K562 (cell line): ENCODE results near the gene ZSWIM1. TPM values are rescaled to one million over a fixed set of nuclear protein-coding genes. Genes with fewer than 3 reads are reported as not detected.

ENCODE experiments used
- C11orf30 ChIP-seq: fragments of 450-650 bp; IDR thresholded peaks from 2 replicates; pipeline ENCODE4 v1.6.1; 2016; ENCODE audit warnings: low read depth, mild to moderate bottlenecking
- ESRRA ChIP-seq: fragments of 450-650 bp; IDR thresholded peaks from 2 replicates; pipeline ENCODE4 v1.6.1; 2014; ENCODE audit warnings: low read depth, mild to moderate bottlenecking, moderate library complexity, borderline replicate concordance
- FOXM1 ChIP-seq, 2 experiments: fragments of 450-650 bp in 1 of 2; sonication (generic) in 1 of 2; formaldehyde crosslinking in 1 of 2; IDR thresholded peaks; 2 replicates each; pipeline versions ENCODE4 v1.6.1 to v1.9.0; 2017 to 2022; ENCODE audit warnings: low read depth in 2 of 2, mild to moderate bottlenecking in 2 of 2, missing genetic modification reagents in 1 of 2, moderate library complexity in 1 of 2
- L3MBTL2 ChIP-seq: fragments of 450-650 bp; IDR thresholded peaks from 2 replicates; pipeline ENCODE4 v1.6.1; 2016; ENCODE audit warnings: mild to moderate bottlenecking, moderate library complexity
- LARP7 ChIP-seq: fragments of 450-650 bp; IDR thresholded peaks from 2 replicates; pipeline ENCODE4 v1.6.1; 2016
- NFYB ChIP-seq: IDR thresholded peaks from 2 replicates; pipeline ENCODE4 v1.6.1; 2011; ENCODE audit warnings: mild to moderate bottlenecking, moderate library complexity; ENCODE audit not compliant: insufficient read length; ENCODE audit errors: extremely low read depth
- PHF20 ChIP-seq: fragments of 450-650 bp; IDR thresholded peaks from 2 replicates; pipeline ENCODE4 v1.6.1; 2018; ENCODE audit not compliant: partially characterized antibody
- SIN3B ChIP-seq: fragments of 450-650 bp; IDR thresholded peaks from 2 replicates; pipeline ENCODE4 v1.6.1; 2017; ENCODE audit warnings: low read depth, mild to moderate bottlenecking, moderate library complexity
- TAF9B ChIP-seq: fragments of 450-650 bp; IDR thresholded peaks from 2 replicates; pipeline ENCODE4 v1.6.1; 2018; ENCODE audit warnings: mild to moderate bottlenecking; ENCODE audit not compliant: partially characterized antibody
- XRCC4 ChIP-seq: IDR thresholded peaks from one replicate; pipeline ENCODE4 v1.6.1; 2011; ENCODE audit not compliant: insufficient read depth, insufficient read length; ENCODE audit errors: extremely low read depth
- ZEB2 ChIP-seq: fragments of 450-650 bp; IDR thresholded peaks from 2 replicates; pipeline ENCODE4 v1.6.1; 2016
- ZNF589 ChIP-seq: fragments of 200-800 bp; sonication (Bioruptor generic); IDR thresholded peaks from 2 replicates; pipeline ENCODE4 v1.6.1; 2016; ENCODE audit warnings: low read depth, missing genetic modification characterization, missing compliant biosample characterization
- polyA plus RNA-seq, 8 experiments: library from polyadenylated mRNA; depleted of rRNA in 4 of 8; stranded (reverse) in 5 of 8; unstranded in 3 of 8; fragments of >200 nt; fragmentation: Nextera tagmentation in 2 of 8; fragmentation: Illumina TruSeq in 1 of 8; extraction: Ambion mirVana in 2 of 8; extraction: Trizol in 1 of 8; gene quantifications; 2 replicates each; pipeline versions ENCODE4 v1.2.1 to v1.2.3, GENCODE V29; 2011 to 2014; ENCODE audit warnings: inconsistent platforms in 1 of 8, missing spikeins in 1 of 8
- total RNA-seq, 7 experiments: library from RNA; depleted of rRNA in 6 of 7; stranded (reverse); fragments of >200 nt in 6 of 7; fragmentation: Illumina TruSeq in 2 of 7; extraction: Trizol in 2 of 7; gene quantifications; 2 replicates each; pipeline versions ENCODE4 v1.2.1 to v1.2.3, GENCODE V29; 2011 to 2021; ENCODE audit warnings: low replicate concordance in 1 of 7
- TF ChIP-seq, protein P1 (sequence below), 2 experiments: fragments of 450-650 bp in 1 of 2; sonication (generic) in 1 of 2; formaldehyde crosslinking in 1 of 2; IDR thresholded peaks; 2 replicates each; pipeline versions ENCODE4 v1.7.1 to v1.9.0; 2016 to 2022; ENCODE audit warnings: inconsistent platforms in 1 of 2, mild to moderate bottlenecking in 1 of 2, missing genetic modification reagents in 1 of 2
- TF ChIP-seq, protein P2 (sequence below): IDR thresholded peaks from 3 replicates; pipeline ENCODE4 v1.6.1; 2011; ENCODE audit warnings: borderline replicate concordance, mild to moderate bottlenecking; ENCODE audit not compliant: insufficient read length, insufficient read depth

Gene ZSWIM1
- total and polyA plus RNA-seq, 9 of the 15 experiments (the other 6 are each of a cell fraction or from before 2014, with no cell fraction given): 2.5 to 15.6 (median 9.5) TPM

DNA sequence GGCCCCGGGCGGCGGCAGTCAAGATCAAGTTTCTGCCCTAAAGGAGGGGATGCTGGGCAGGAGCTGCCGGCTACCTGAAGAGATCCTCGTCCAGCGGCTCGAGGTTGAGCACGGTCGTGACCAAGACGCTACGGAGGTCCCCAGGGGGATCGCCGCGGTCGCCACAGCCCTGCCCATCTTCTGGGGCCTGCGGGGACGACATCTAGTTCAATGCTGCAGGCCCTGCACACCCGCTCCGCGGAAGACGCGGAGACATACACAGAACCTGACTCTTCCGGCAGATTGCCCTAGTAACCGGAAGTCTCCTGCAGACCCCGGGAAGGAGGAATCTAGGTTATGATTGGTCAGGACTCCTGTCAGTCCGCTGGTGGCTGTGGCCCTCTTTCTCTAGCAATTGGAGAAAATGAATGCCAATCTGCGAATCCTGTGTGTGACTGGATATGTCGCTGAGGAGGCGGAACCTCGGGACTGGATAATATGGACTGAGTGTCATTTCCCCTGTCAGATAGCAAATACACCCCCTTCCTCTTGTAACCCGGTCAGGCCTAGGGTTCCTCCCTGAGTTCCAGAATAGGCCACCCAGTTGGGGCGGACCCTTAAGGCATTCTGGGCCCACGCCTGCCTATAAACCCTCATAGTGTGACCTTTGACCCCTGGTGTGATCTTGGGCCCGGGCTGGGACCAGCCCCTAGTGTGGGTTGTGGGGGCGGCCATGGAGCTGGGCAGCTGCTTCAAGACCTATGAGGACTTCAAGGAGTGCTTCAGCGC is 23.7 kb upstream of the ZSWIM1 start, which contains the start of the genes ACOT8 and ZSWIM3 (continued):
- TF ChIP-seq, protein P1, sequence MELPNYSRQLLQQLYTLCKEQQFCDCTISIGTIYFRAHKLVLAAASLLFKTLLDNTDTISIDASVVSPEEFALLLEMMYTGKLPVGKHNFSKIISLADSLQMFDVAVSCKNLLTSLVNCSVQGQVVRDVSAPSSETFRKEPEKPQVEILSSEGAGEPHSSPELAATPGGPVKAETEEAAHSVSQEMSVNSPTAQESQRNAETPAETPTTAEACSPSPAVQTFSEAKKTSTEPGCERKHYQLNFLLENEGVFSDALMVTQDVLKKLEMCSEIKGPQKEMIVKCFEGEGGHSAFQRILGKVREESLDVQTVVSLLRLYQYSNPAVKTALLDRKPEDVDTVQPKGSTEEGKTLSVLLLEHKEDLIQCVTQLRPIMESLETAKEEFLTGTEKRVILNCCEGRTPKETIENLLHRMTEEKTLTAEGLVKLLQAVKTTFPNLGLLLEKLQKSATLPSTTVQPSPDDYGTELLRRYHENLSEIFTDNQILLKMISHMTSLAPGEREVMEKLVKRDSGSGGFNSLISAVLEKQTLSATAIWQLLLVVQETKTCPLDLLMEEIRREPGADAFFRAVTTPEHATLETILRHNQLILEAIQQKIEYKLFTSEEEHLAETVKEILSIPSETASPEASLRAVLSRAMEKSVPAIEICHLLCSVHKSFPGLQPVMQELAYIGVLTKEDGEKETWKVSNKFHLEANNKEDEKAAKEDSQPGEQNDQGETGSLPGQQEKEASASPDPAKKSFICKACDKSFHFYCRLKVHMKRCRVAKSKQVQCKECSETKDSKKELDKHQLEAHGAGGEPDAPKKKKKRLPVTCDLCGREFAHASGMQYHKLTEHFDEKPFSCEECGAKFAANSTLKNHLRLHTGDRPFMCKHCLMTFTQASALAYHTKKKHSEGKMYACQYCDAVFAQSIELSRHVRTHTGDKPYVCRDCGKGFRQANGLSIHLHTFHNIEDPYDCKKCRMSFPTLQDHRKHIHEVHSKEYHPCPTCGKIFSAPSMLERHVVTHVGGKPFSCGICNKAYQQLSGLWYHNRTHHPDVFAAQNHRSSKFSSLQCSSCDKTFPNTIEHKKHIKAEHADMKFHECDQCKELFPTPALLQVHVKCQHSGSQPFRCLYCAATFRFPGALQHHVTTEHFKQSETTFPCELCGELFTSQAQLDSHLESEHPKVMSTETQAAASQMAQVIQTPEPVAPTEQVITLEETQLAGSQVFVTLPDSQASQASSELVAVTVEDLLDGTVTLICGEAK (IDR thresholded peaks at IDR 0.05): peak; percentile 98
- TF ChIP-seq, protein P1 (CRISPR knock-in tag; IDR thresholded peaks at IDR 0.05): no peak
- peak; percentile 62 for TF ChIP-seq C11orf30
- TF ChIP-seq FOXM1 (IDR thresholded peaks at IDR 0.05; ENCODE audit: low read depth): peak; percentile 67
- TF ChIP-seq FOXM1 (CRISPR knock-in tag; IDR thresholded peaks at IDR 0.05; ENCODE audit: low read depth): no peak
- no peak for TF ChIP-seq LARP7
- peak; percentile 81 for TF ChIP-seq TAF9B
- peak; percentile 63 for TF ChIP-seq L3MBTL2
- TF ChIP-seq, protein P2, sequence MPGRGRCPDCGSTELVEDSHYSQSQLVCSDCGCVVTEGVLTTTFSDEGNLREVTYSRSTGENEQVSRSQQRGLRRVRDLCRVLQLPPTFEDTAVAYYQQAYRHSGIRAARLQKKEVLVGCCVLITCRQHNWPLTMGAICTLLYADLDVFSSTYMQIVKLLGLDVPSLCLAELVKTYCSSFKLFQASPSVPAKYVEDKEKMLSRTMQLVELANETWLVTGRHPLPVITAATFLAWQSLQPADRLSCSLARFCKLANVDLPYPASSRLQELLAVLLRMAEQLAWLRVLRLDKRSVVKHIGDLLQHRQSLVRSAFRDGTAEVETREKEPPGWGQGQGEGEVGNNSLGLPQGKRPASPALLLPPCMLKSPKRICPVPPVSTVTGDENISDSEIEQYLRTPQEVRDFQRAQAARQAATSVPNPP: no peak
- TF ChIP-seq NFYB: peak; percentile 98
- peak; percentile 57 for TF ChIP-seq PHF20
- 0 out of 2 replicates have a peak, but pooled peaks have one; percentile 18 for TF ChIP-seq ESRRA
- TF ChIP-seq SIN3B: peak; percentile 62
- no peak for TF ChIP-seq ZEB2
- no peak for TF ChIP-seq XRCC4
- TF ChIP-seq ZNF589 (CRISPR knock-in tag): no peak
